ENCODE results near the gene PER1. TPM values are rescaled to one million over a fixed set of nuclear protein-coding genes. Genes with fewer than 3 reads are reported as not detected.

PER1 gene
- total RNA-seq, 1 experiment from 2014 or later, result 36.5 TPM

DNA sequence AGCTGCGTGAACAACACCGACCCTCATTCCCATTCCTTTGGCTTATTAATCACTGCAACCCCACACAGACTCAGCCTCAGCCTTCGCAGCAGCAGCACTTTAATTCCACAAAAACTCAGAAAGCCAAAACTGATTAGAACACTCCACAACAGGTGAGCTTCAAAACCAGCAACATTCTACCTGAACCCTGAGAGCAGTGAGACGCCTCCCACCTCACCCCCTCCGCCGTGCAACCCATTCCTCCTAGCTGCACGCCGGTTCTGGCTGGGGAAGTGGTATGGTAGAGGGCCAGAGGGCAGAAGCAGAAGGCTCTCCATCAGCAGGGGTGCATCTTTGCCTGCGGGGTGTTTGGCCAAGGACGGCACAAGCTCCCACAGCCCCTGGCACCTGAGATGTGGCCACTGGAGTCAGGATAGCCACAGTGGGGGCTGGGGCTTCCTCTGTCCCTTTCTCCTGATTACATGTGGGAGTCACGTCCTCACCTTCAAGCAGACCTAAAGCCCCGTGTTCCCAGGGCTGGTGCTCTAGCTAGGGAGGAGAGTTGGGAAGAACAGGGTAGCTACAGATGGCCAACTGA is 36.1 kb upstream of the PER1 start:
- Mint-ChIP-seq H3K4me3 (no peak overlapping the region), H3K4me1 (peaks cover 12% of the 10 kb centered on the region in 2 experiments), H3K36me3 (ENCODE audit: insufficient read depth in 1 of 3, low read depth in 3 of 3) (no peaks in the 10 kb centered on the region), H3K27ac (peak overlapping the region in 1 of 3 experiments; percentile 56; a peak in 1 of 7 replicates), H3K9me3 (no peaks in the 10 kb centered on the region), H3K27me3 (ENCODE audit: low read depth) (peaks cover 8% of the 10 kb centered on the region)
- no peak overlapping the region for H2AFZ ChIP-seq (ENCODE audit: low read length)
- no peak overlapping the region; the same call in 1 of the 2 replicates for H3K14ac ChIP-seq (ENCODE audit: insufficient read depth, low read length)
- H3K27ac ChIP-seq (ENCODE audit: insufficient read length, low read depth, low read length), result no peak overlapping the region
- H3K18ac ChIP-seq (ENCODE audit: insufficient read length, low read depth, low read length), result no peak overlapping the region
- no CpG with 5 or more reads among the region's 12 CpGs for WGBS (ENCODE audit: extremely low coverage, insufficient read length, low lambda C conversion rate)
- H2BK12ac ChIP-seq (ENCODE audit: insufficient read length, low read depth, low read length), result no peak overlapping the region
- no peak overlapping the region for H2BK15ac ChIP-seq (ENCODE audit: low read depth, low read length)
- no peak overlapping the region for H4K5ac ChIP-seq (ENCODE audit: insufficient read length, low read depth, low read length)
- peaks cover 9% of the 10 kb centered on the region; the same call in 1 of the 2 replicates for H3K4me1 ChIP-seq (ENCODE audit: insufficient read depth, low read length)
- H2BK120ac ChIP-seq (ENCODE audit: low read depth, low read length, poor library complexity, severe bottlenecking), result no peak overlapping the region
- H3K79me1 ChIP-seq (ENCODE audit: insufficient read depth, low read depth, low read length, poor library complexity, severe bottlenecking), result no peaks in the 10 kb centered on the region
- no peak overlapping the region for H4K8ac ChIP-seq (replicated peaks; ENCODE audit: insufficient read length, low read depth, low read length)
- peak overlapping the region; percentile 99 for H3K4me2 ChIP-seq (ENCODE audit: insufficient read depth, insufficient read length, low read length)
- no peak overlapping the region for H3K9ac ChIP-seq (ENCODE audit: extremely low read depth, insufficient read length, low read length)
- H3K56ac ChIP-seq (ENCODE audit: insufficient read length, low read depth, low read length), result no peak overlapping the region
- H3K4ac ChIP-seq (ENCODE audit: low read depth, low read length), result no peak overlapping the region
- H3K23me2 ChIP-seq (ENCODE audit: insufficient read length, low read depth, low read length, poor library complexity, severe bottlenecking), result peaks cover 19% of the 10 kb centered on the region
- no peak overlapping the region for H4K91ac ChIP-seq (ENCODE audit: insufficient read length, low read depth, low read length)
- no peak overlapping the region for H2BK20ac ChIP-seq (ENCODE audit: low read depth, low read length, poor library complexity, severe bottlenecking)
- no peak overlapping the region for H3T11ph ChIP-seq (ENCODE audit: low read length)
- no peak overlapping the region for H2BK5ac ChIP-seq (ENCODE audit: insufficient read length, low read length)
- TF ChIP-seq, protein P1, sequence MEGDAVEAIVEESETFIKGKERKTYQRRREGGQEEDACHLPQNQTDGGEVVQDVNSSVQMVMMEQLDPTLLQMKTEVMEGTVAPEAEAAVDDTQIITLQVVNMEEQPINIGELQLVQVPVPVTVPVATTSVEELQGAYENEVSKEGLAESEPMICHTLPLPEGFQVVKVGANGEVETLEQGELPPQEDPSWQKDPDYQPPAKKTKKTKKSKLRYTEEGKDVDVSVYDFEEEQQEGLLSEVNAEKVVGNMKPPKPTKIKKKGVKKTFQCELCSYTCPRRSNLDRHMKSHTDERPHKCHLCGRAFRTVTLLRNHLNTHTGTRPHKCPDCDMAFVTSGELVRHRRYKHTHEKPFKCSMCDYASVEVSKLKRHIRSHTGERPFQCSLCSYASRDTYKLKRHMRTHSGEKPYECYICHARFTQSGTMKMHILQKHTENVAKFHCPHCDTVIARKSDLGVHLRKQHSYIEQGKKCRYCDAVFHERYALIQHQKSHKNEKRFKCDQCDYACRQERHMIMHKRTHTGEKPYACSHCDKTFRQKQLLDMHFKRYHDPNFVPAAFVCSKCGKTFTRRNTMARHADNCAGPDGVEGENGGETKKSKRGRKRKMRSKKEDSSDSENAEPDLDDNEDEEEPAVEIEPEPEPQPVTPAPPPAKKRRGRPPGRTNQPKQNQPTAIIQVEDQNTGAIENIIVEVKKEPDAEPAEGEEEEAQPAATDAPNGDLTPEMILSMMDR (conservative IDR thresholded peaks at IDR 0.05), result no peak
- no peak overlapping the region for H3K23ac ChIP-seq (ENCODE audit: insufficient read length, low read depth, low read length)
- H3K79me2 ChIP-seq (ENCODE audit: insufficient read depth, low read length), result no peaks in the 10 kb centered on the region
- H4K20me1 ChIP-seq (ENCODE audit: control insufficient read depth, insufficient read depth, insufficient read length), result peaks cover 3% of the 10 kb centered on the region
- peaks cover 2% of the 10 kb centered on the region; the same call in 1 of the 2 replicates for H3K27me3 ChIP-seq (ENCODE audit: insufficient read depth, low read length)
- no peak for DNase-seq
- no peak overlapping the region for H2AK5ac ChIP-seq (ENCODE audit: insufficient read length, low read length)
- H3K9me3 ChIP-seq (ENCODE audit: control insufficient read depth, low read depth, low read length), result no peaks in the 10 kb centered on the region
